Measurements from ENCODE around the gene GLRA3. TPM values are rescaled to one million over a fixed set of nuclear protein-coding genes. Genes with fewer than 3 reads are reported as not detected.
A peak's percentile ranks its signal among the peaks of the same experiment; 100 is the strongest.

Gene GLRA3
- total RNA-seq, 1 donor from 2014 or later: not detected

- no peak overlapping the region for H3K27ac ChIP-seq
- H3K36me3 ChIP-seq: no peaks in the 10 kb centered on the region
- H3K4me1 ChIP-seq: no peaks in the 10 kb centered on the region
- no peaks in the 10 kb centered on the region for H3K27me3 ChIP-seq
- ATAC-seq (peak; percentile 60), DNase-seq (no peak)
- no peak for TF ChIP-seq CTCF (IDR thresholded peaks at IDR 0.05)
- intact Hi-C loops (cut with DNase I): no loop called here
- no peaks in the 10 kb centered on the region for H3K9me3 ChIP-seq
- H3K4me3 ChIP-seq: no peak overlapping the region
Observed at GRCh38 chr4:174626342-174627008, 202.6 kb downstream of the GLRA3 start.

- Histone ChIP-seq H3K36me3 (no peaks in the 10 kb centered on the region), H3K27ac (no peak overlapping the region), H3K27me3 (no peaks in the 10 kb centered on the region), H3K4me1 (no peaks in the 10 kb centered on the region), H3K4me3 (no peak overlapping the region), H3K9me3 (peaks cover 4% of the 10 kb centered on the region)
- intact Hi-C loops (cut with DNase I): no loop called here
- ATAC-seq (no peak), DNase-seq (no peak)
- no peak for TF ChIP-seq CTCF (IDR thresholded peaks at IDR 0.05)
Observed at GRCh38 chr4:174616661-174617060, 212.4 kb downstream of the GLRA3 start.

- Histone ChIP-seq H3K9me3 (peaks cover 6% of the 10 kb centered on the region), H3K36me3 (no peaks in the 10 kb centered on the region), H3K4me3 (no peak overlapping the region), H3K27me3 (no peaks in the 10 kb centered on the region), H3K27ac (no peak overlapping the region), H3K4me1 (no peaks in the 10 kb centered on the region)
- no peak for TF ChIP-seq CTCF (IDR thresholded peaks at IDR 0.05)
- DNase-seq: no peak
- intact Hi-C loops (cut with DNase I): no loop called here
- peak; percentile 77 for ATAC-seq
Observed at GRCh38 chr4:174613979-174614378, 215.1 kb downstream of the GLRA3 start.

GRCh38 chr4:174611792-174612191 is 217.3 kb downstream of the GLRA3 start:
- TF ChIP-seq CTCF (IDR thresholded peaks at IDR 0.05): no peak
- Histone ChIP-seq H3K36me3 (no peaks in the 10 kb centered on the region), H3K4me3 (no peak overlapping the region), H3K27ac (no peak overlapping the region), H3K4me1 (no peaks in the 10 kb centered on the region), H3K9me3 (peaks cover 6% of the 10 kb centered on the region), H3K27me3 (no peaks in the 10 kb centered on the region)
- DNase-seq (no peak), ATAC-seq (no peak)
- intact Hi-C loops (cut with DNase I): no loop called here

GRCh38 chr4:174607792-174608191 is 221.3 kb downstream of the GLRA3 start:
- ATAC-seq: no peak
- Histone ChIP-seq H3K9me3 (peaks cover 6% of the 10 kb centered on the region), H3K4me3 (no peak overlapping the region), H3K27me3 (no peaks in the 10 kb centered on the region), H3K27ac (no peak overlapping the region), H3K36me3 (no peaks in the 10 kb centered on the region), H3K4me1 (no peaks in the 10 kb centered on the region)
- DNase-seq: no peak
- intact Hi-C loops (cut with DNase I): no loop called here
- no peak for TF ChIP-seq CTCF (IDR thresholded peaks at IDR 0.05)

GRCh38 chr4:174604198-174604597 is 224.8 kb downstream of the GLRA3 start:
- Histone ChIP-seq H3K36me3 (no peaks in the 10 kb centered on the region), H3K4me1 (no peaks in the 10 kb centered on the region), H3K27me3 (no peaks in the 10 kb centered on the region), H3K9me3 (no peaks in the 10 kb centered on the region), H3K4me3 (no peak overlapping the region), H3K27ac (no peak overlapping the region)
- no peak for TF ChIP-seq CTCF (IDR thresholded peaks at IDR 0.05)
- intact Hi-C loops (cut with DNase I): no loop called here
- peak; percentile 90 for ATAC-seq
- DNase-seq: no peak
